DOHH2 (cell line): ENCODE measurements around the gene TMEM255A.

ENCODE experiments used
- H3F3A ChIP-seq: fragments of 200-600 bp; sonication (generic), shearing (Covaris generic); 2 replicates; pipeline ENCODE4 v1.6.0; 2016; ENCODE audit warnings: antibody characterized with exemption, mild to moderate bottlenecking; ENCODE audit not compliant: control insufficient read depth, insufficient read depth
- H3K27ac ChIP-seq: fragments of 200-600 bp; sonication (generic); 2 replicates; pipeline ENCODE4 v1.5.1; 2014; ENCODE audit warnings: low read depth, mild to moderate bottlenecking, low read length, moderate library complexity
- H3K27me3 ChIP-seq: fragments of 200-600 bp; sonication (generic); 2 replicates; pipeline ENCODE4 v1.6.1; 2014; ENCODE audit warnings: mild to moderate bottlenecking, low read length, mixed read lengths; ENCODE audit not compliant: control insufficient read depth
- H3K36me3 ChIP-seq: fragments of 200-600 bp; sonication (generic); 2 replicates; pipeline ENCODE4 v1.6.1; 2014; ENCODE audit warnings: mild to moderate bottlenecking, low read length, moderate library complexity, mixed read lengths; ENCODE audit not compliant: control insufficient read depth
- H3K4me1 ChIP-seq: fragments of 200-600 bp; sonication (generic); 2 replicates; pipeline ENCODE4 v1.6.1; 2014; ENCODE audit warnings: mild to moderate bottlenecking, low read length, mixed read lengths; ENCODE audit not compliant: control insufficient read depth
- H3K4me2 ChIP-seq: fragments of 200-600 bp; sonication (generic); 2 replicates; pipeline ENCODE4 v1.6.0; 2014; ENCODE audit warnings: mild to moderate bottlenecking, low read length, moderate library complexity
- H3K4me3 ChIP-seq: fragments of 200-600 bp; sonication (generic); 2 replicates; pipeline ENCODE4 v1.5.1; 2014; ENCODE audit warnings: mild to moderate bottlenecking, low read length, mixed read lengths
- H3K79me2 ChIP-seq: fragments of 200-600 bp; sonication (generic); 2 replicates; pipeline ENCODE4 v1.6.1; 2014; ENCODE audit warnings: mild to moderate bottlenecking, low read length, mixed read lengths; ENCODE audit not compliant: control insufficient read depth
- H3K9me2 ChIP-seq: fragments of 200-600 bp; sonication (generic); replicated peaks from 2 replicates; pipeline ENCODE4 v1.6.1; 2014; ENCODE audit warnings: mild to moderate bottlenecking, low read length, mixed read lengths; ENCODE audit not compliant: control insufficient read depth
- H3K9me3 ChIP-seq: fragments of 200-600 bp; sonication (generic); 2 replicates; pipeline ENCODE4 v1.6.1; 2014; ENCODE audit warnings: antibody characterized with exemption, low read length, mixed read lengths; ENCODE audit not compliant: control insufficient read depth, insufficient read depth
- H4K20me1 ChIP-seq: fragments of 200-600 bp; sonication (generic); 2 replicates; pipeline ENCODE4 v1.6.0; 2014; ENCODE audit warnings: low read depth, mild to moderate bottlenecking, antibody characterized with exemption, low read length, moderate library complexity; ENCODE audit not compliant: control insufficient read depth, insufficient read depth
- CTCF ChIP-seq: fragments of 200-600 bp; sonication (generic); IDR thresholded peaks from one replicate; pipeline ENCODE4 v1.5.1; 2014; ENCODE audit warnings: antibody characterized with exemption, mild to moderate bottlenecking, low read depth, low read length; ENCODE audit not compliant: poor library complexity, severe bottlenecking
- EZH2phosphoT487 ChIP-seq: fragments of 200-600 bp; sonication (generic); IDR thresholded peaks from 2 replicates; pipeline ENCODE4 v1.6.1; 2017; ENCODE audit warnings: borderline replicate concordance, mild to moderate bottlenecking, antibody characterized with exemption, low read length, moderate library complexity, mixed read lengths

TMEM255A gene

GRCh38 chrX:120306630-120307029, 4.6 kb downstream of the TMEM255A start:
- H3K9me3 ChIP-seq: no peaks in the 10 kb centered on the region
- no peaks in the 10 kb centered on the region for H3K9me2 ChIP-seq
- no peaks in the 10 kb centered on the region for H3F3A ChIP-seq
- peaks cover 21% of the 10 kb centered on the region for H3K27me3 ChIP-seq
- H3K4me3 ChIP-seq: no peak overlapping the region
- H3K4me1 ChIP-seq: peaks cover 52% of the 10 kb centered on the region
- H4K20me1 ChIP-seq: no peaks in the 10 kb centered on the region
- H3K36me3 ChIP-seq: no peaks in the 10 kb centered on the region
- H3K4me2 ChIP-seq: no peak overlapping the region
- H3K79me2 ChIP-seq: no peaks in the 10 kb centered on the region
- TF ChIP-seq EZH2phosphoT487 (no peak), CTCF (no peak)
- H3K27ac ChIP-seq: no peak overlapping the region

- peaks cover 21% of the 10 kb centered on the region for H3K27me3 ChIP-seq
- no peak overlapping the region for H3K27ac ChIP-seq
- peaks cover 62% of the 10 kb centered on the region for H3K4me1 ChIP-seq
- H4K20me1 ChIP-seq: no peaks in the 10 kb centered on the region
- no peak for TF ChIP-seq CTCF
- no peak for TF ChIP-seq EZH2phosphoT487
- H3K79me2 ChIP-seq: no peaks in the 10 kb centered on the region
- no peaks in the 10 kb centered on the region for H3K9me2 ChIP-seq
- no peaks in the 10 kb centered on the region for H3K36me3 ChIP-seq
- no peaks in the 10 kb centered on the region for H3F3A ChIP-seq
- H3K4me2 ChIP-seq: no peak overlapping the region
- no peak overlapping the region for H3K4me3 ChIP-seq
- H3K9me3 ChIP-seq: no peaks in the 10 kb centered on the region
These were observed 5.6 kb downstream of the TMEM255A start for GRCh38 chrX:120305531-120306141.

- no peaks in the 10 kb centered on the region for H3K36me3 ChIP-seq
- no peaks in the 10 kb centered on the region for H4K20me1 ChIP-seq
- H3F3A ChIP-seq: no peaks in the 10 kb centered on the region
- peak overlapping the region; percentile 24; the same call in 1 of the 2 replicates for H3K27ac ChIP-seq
- H3K27me3 ChIP-seq: peaks cover 13% of the 10 kb centered on the region
- no peaks in the 10 kb centered on the region for H3K9me2 ChIP-seq
- no peaks in the 10 kb centered on the region for H3K9me3 ChIP-seq
- peaks cover 56% of the 10 kb centered on the region for H3K4me1 ChIP-seq
- no peaks in the 10 kb centered on the region for H3K79me2 ChIP-seq
- H3K4me2 ChIP-seq: peak overlapping the region; percentile 52
- peak overlapping the region; percentile 33 for H3K4me3 ChIP-seq
- TF ChIP-seq CTCF: no peak
- no peak for TF ChIP-seq EZH2phosphoT487
These were observed 7.0 kb downstream of the TMEM255A start for GRCh38 chrX:120304256-120304655.
